Immature natural killer cell (primary cell): ENCODE measurements around the gene CASP7. TPM values are rescaled to one million over a fixed set of nuclear protein-coding genes. Genes with fewer than 3 reads are reported as not detected.
A peak's percentile ranks its signal among the peaks of the same experiment; 100 is the strongest.

Experiments
- DNase-seq, 3 donors: peaks; one replicate each; pipeline ENCODE4 v3.0.0; 2022; ENCODE audit warnings: mixed read lengths in 1 of 3
- H3K27ac Mint-ChIP-seq, 6 donors: one replicate each; pipeline ENCODE4 v1.8.0; 2020; ENCODE audit warnings: mixed read lengths in 6 of 6, mild to moderate bottlenecking in 5 of 6, inconsistent platforms in 4 of 6, moderate library complexity in 3 of 6
- H3K27me3 Mint-ChIP-seq, 3 donors: one replicate each; pipeline ENCODE4 v1.8.0; 2020 to 2021; ENCODE audit warnings: low read depth in 3 of 3, mild to moderate bottlenecking in 3 of 3, mixed read lengths in 3 of 3, moderate library complexity in 3 of 3, inconsistent platforms in 1 of 3
- H3K36me3 Mint-ChIP-seq, 3 donors: one replicate each; pipeline ENCODE4 v1.8.0; 2020; ENCODE audit warnings: mixed read lengths in 3 of 3, inconsistent platforms in 2 of 3, mild to moderate bottlenecking in 2 of 3
- H3K4me1 Mint-ChIP-seq, 2 donors: one replicate each; pipeline ENCODE4 v1.8.0; 2020; ENCODE audit warnings: inconsistent platforms in 2 of 2, mild to moderate bottlenecking in 2 of 2, mixed read lengths in 2 of 2, moderate library complexity in 1 of 2
- H3K4me3 Mint-ChIP-seq, 5 donors: one replicate each; pipeline ENCODE4 v1.8.0; 2020; ENCODE audit warnings: mild to moderate bottlenecking in 5 of 5, mixed read lengths in 5 of 5, inconsistent platforms in 3 of 5, moderate library complexity in 3 of 5
- H3K9me3 Mint-ChIP-seq, 6 donors: one replicate each; pipeline ENCODE4 v1.8.0; 2020; ENCODE audit warnings: mild to moderate bottlenecking in 6 of 6, mixed read lengths in 6 of 6, inconsistent platforms in 4 of 6, moderate library complexity in 3 of 6
- polyA plus RNA-seq, 3 donors: library from polyadenylated mRNA; unstranded; fragments of 300-500 nt; fragmentation: Illumina TruSeq; gene quantifications; one replicate each; pipeline ENCODE4 v1.2.3, GENCODE V29; 2021

Gene CASP7
- polyA plus RNA-seq, 3 donors from 2014 or later, result 14.9 to 32.4 (median 27.1) TPM

DNA sequence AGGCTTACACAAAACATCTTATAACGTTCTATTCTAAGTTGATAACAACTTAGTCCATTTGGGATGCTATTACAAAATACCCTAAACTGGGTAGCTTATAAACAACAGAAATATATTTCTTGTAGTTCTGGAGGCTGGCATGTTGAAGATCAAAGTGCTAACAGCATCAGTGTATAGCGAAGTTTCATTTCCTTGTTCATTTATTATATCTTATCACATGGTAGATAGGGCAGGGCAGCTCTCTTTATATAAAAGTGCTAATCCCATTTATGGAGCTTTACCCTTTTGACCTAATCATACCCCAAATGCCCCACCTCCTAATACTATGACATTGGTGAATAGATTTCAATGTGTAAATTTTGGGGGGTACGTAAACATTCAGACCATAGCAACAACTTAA, 6.3 kb downstream of the CASP7 start:
- DNase-seq, result no peak
- Mint-ChIP-seq H3K27ac (no peak overlapping the region), H3K9me3 (peaks cover 4 to 17% (median 14%) of the 10 kb centered on the region in 6 donors), H3K4me3 (no peak overlapping the region), H3K27me3 (no peaks in the 10 kb centered on the region), H3K36me3 (peaks cover 16 to 27% (median 22%) of the 10 kb centered on the region in 3 donors), H3K4me1 (peaks cover 53 to 75% of the 10 kb centered on the region in 2 donors)

- Mint-ChIP-seq H3K9me3 (peaks cover 4 to 17% (median 14%) of the 10 kb centered on the region in 6 donors), H3K27ac (no peak overlapping the region), H3K4me1 (peaks cover 43 to 65% of the 10 kb centered on the region in 2 donors)
These were observed 7.3 kb downstream of the CASP7 start for GRCh38 chr10:113687037-113687436.

GRCh38 chr10:113689057-113689456, 9.3 kb downstream of the CASP7 start:
- no peak for DNase-seq

More at GRCh38 chr10:113687037-113687436, 7.3 kb downstream of the CASP7 start:
- H3K4me3 Mint-ChIP-seq, result no peak overlapping the region
- DNase-seq, result no peak
- peaks cover 16 to 33% (median 28%) of the 10 kb centered on the region in 3 donors for H3K36me3 Mint-ChIP-seq
- no peaks in the 10 kb centered on the region for H3K27me3 Mint-ChIP-seq

DNA sequence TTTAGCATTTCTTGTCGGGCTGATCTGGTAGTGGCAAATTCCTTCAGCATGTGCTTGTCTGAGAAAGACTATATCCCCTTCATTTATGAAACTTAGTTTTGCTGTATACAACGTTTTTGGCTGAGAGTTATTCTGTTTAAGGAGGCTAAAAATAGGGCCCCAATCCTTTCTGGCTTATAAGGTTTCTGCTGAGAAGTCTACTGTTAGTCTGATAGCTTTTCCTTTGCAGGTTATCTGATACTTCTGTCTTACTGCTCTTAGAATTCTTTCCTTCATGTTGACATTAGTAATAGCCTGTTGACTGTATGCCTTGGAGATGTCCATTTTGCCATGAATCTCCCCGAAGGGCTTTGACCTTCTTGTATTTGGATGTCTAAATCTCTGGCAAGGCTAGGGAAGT, 9.9 kb downstream of the CASP7 start:
- peaks cover 0 to 2% (median 0%) of the 10 kb centered on the region in 3 donors for H3K27me3 Mint-ChIP-seq
- peaks cover 29 to 51% (median 49%) of the 10 kb centered on the region in 3 donors for H3K36me3 Mint-ChIP-seq
- no peak for DNase-seq
- H3K4me3 Mint-ChIP-seq, result peak overlapping the region in 2 of 5 donors; percentile 5 to 48
- peak overlapping the region in 3 of 6 donors; percentile 14 to 41 (median 24) for H3K27ac Mint-ChIP-seq
- peaks cover 11 to 36% (median 30%) of the 10 kb centered on the region in 6 donors for H3K9me3 Mint-ChIP-seq
- peaks cover 33 to 59% of the 10 kb centered on the region in 2 donors for H3K4me1 Mint-ChIP-seq

More at GRCh38 chr10:113689057-113689456, 9.3 kb downstream of the CASP7 start:
- no peaks in the 10 kb centered on the region for H3K27me3 Mint-ChIP-seq
- H3K4me3 Mint-ChIP-seq, result peak overlapping the region; percentile 34 to 74 (median 50)
- peaks cover 26 to 48% (median 44%) of the 10 kb centered on the region in 3 donors for H3K36me3 Mint-ChIP-seq
- H3K27ac Mint-ChIP-seq, result peak overlapping the region; percentile 24 to 79 (median 44)
- H3K9me3 Mint-ChIP-seq, result peaks cover 11 to 35% (median 28%) of the 10 kb centered on the region in 6 donors
- peaks cover 36 to 59% of the 10 kb centered on the region in 2 donors for H3K4me1 Mint-ChIP-seq

GRCh38 chr10:113690749-113691148, 11.0 kb downstream of the CASP7 start:
- Mint-ChIP-seq H3K27me3 (peaks cover 0 to 2% (median 0%) of the 10 kb centered on the region in 3 donors), H3K9me3 (peaks cover 11 to 36% (median 30%) of the 10 kb centered on the region in 6 donors), H3K4me3 (no peak overlapping the region), H3K27ac (no peak overlapping the region), H3K4me1 (peaks cover 34 to 58% of the 10 kb centered on the region in 2 donors), H3K36me3 (peaks cover 36 to 59% (median 56%) of the 10 kb centered on the region in 3 donors)
- DNase-seq, result no peak

GRCh38 chr10:113691381-113691780, 11.7 kb downstream of the CASP7 start:
- H3K36me3 Mint-ChIP-seq, result peaks cover 36 to 59% (median 55%) of the 10 kb centered on the region in 3 donors
- H3K9me3 Mint-ChIP-seq, result peaks cover 11 to 36% (median 30%) of the 10 kb centered on the region in 6 donors
- H3K27me3 Mint-ChIP-seq, result peaks cover 0 to 2% (median 0%) of the 10 kb centered on the region in 3 donors
- no peak overlapping the region for H3K27ac Mint-ChIP-seq
- H3K4me1 Mint-ChIP-seq, result peaks cover 34 to 55% of the 10 kb centered on the region in 2 donors
- no peak overlapping the region for H3K4me3 Mint-ChIP-seq
- DNase-seq, result no peak

DNA sequence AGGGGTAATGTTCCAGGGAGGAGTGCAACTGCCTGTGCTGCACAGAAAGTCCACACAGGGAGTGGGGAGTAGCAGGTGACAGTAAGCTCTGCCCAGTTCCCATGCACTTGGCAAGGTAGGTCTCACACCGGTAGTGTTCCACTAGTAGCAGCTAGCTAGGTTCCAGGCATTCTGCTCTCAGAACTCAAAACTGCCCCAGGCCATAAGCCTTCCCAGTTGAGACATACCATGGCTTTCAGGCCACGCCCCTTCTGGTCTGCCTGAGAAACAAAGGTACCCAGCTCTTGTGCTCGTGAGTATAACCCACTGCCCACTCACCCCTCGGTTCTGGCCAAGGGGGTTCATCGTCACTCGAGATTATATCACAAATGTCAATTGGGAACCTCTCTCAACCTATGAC, 12.6 kb downstream of the CASP7 start:
- Mint-ChIP-seq H3K27me3 (peaks cover 0 to 2% (median 0%) of the 10 kb centered on the region in 3 donors), H3K4me3 (no peak overlapping the region), H3K9me3 (peaks cover 11 to 33% (median 25%) of the 10 kb centered on the region in 6 donors), H3K36me3 (peaks cover 33 to 62% (median 51%) of the 10 kb centered on the region in 3 donors), H3K27ac (no peak overlapping the region), H3K4me1 (peaks cover 34 to 55% of the 10 kb centered on the region in 2 donors)
- DNase-seq, result no peak

DNA sequence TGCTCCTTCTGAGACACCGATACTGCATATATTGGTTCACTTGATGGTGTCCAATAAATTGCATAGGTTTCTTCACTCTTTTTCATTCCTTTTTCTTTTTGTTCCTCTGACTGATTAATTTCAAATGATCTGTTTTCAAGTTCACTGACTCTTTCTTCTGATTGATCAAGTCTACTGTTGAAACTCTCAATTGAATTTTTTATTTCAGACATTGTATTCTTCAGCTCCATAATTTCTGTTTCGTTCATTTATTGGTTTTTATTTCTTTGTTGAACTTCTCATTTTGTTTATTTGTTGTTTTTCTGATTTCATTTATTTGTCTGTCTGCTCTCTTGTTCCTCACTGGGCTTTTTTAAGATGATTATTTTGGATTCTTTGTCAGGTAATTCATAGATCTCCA, 13.6 kb downstream of the CASP7 start:
- peaks cover 0 to 2% (median 0%) of the 10 kb centered on the region in 3 donors for H3K27me3 Mint-ChIP-seq
- no peak overlapping the region for H3K4me3 Mint-ChIP-seq
- peaks cover 26 to 57% (median 43%) of the 10 kb centered on the region in 3 donors for H3K36me3 Mint-ChIP-seq
- H3K27ac Mint-ChIP-seq, result peak overlapping the region in 1 of 6 donors; percentile 61
- no peak for DNase-seq
- peaks cover 27 to 51% of the 10 kb centered on the region in 2 donors for H3K4me1 Mint-ChIP-seq
- H3K9me3 Mint-ChIP-seq, result peaks cover 7 to 27% (median 17%) of the 10 kb centered on the region in 6 donors

- H3K36me3 Mint-ChIP-seq, result peaks cover 41 to 59% (median 53%) of the 10 kb centered on the region in 3 donors
- H3K9me3 Mint-ChIP-seq, result peaks cover 7 to 19% (median 16%) of the 10 kb centered on the region in 6 donors
- H3K4me1 Mint-ChIP-seq, result peaks cover 8 to 27% of the 10 kb centered on the region in 2 donors
- no peak for DNase-seq
- no peak overlapping the region for H3K27ac Mint-ChIP-seq
- peaks cover 0 to 2% (median 0%) of the 10 kb centered on the region in 3 donors for H3K27me3 Mint-ChIP-seq
- H3K4me3 Mint-ChIP-seq, result no peak overlapping the region
These were observed 16.0 kb downstream of the CASP7 start for GRCh38 chr10:113695691-113696090.

DNA sequence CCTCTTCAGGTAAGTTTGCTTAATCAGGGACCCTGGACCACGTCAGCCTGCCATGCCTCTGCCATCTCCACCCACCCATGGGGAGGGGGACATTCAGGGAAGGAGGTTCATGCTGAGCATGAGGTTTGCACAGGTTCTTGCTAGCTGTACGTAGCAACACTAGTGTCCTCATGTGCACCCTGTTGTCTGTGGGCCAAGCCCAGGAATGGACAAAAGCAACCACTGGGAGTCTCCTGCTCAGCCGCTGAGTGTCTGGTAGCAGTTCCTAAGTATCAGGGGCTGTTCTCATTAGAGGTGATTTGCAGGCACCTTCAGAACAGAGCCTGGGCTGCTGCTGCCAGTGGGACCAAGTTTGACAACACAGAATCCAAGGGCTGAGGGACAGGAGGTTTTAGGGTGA, 17.9 kb downstream of the CASP7 start:
- Mint-ChIP-seq H3K9me3 (peaks cover 7 to 16% (median 15%) of the 10 kb centered on the region in 6 donors), H3K4me3 (no peak overlapping the region), H3K36me3 (peaks cover 40 to 58% (median 41%) of the 10 kb centered on the region in 3 donors), H3K27me3 (peaks cover 0 to 2% (median 0%) of the 10 kb centered on the region in 3 donors), H3K27ac (no peak overlapping the region), H3K4me1 (peaks cover 8 to 27% of the 10 kb centered on the region in 2 donors)
- no peak for DNase-seq

DNA sequence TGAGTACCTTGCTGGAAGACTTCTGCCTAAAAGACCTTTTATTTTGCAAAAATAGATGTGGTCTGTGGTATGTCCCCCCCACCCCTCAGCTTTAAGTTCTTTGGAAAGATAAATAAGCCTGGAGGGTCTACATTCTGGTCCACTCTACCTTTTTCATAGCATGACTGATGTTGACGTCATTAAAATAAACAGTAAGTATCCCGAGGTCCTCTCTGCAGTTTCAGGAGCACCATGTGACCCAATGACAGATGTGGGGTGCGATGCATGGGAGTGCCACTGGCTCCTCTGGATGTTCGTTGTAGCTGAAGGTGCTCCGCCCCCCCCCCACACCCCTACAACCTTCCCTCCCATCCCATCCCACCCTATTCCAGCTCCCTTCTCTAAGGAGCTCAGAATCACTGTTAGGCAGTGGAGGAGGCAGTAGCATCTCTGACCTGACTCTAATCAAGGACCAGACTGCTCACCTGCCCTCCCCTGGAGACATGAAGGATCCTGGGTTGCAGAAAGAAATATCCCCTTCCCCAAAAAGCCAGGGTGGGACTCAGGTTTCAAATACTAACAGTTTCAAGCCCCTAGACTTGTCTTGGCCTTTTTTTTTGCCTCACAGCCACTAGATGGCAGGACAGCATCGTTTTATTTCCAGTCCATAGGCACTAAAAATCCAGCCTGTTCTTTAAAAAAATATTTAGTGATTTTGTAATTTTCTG, 25.1 kb downstream of the CASP7 start:
- peaks cover 4 to 13% (median 9%) of the 10 kb centered on the region in 3 donors for H3K36me3 Mint-ChIP-seq
- no peaks in the 10 kb centered on the region for H3K27me3 Mint-ChIP-seq
- H3K9me3 Mint-ChIP-seq, result no peaks in the 10 kb centered on the region
- peaks cover 20 to 43% of the 10 kb centered on the region in 2 donors for H3K4me1 Mint-ChIP-seq
- H3K4me3 Mint-ChIP-seq, result no peak overlapping the region
- no peak overlapping the region for H3K27ac Mint-ChIP-seq
- DNase-seq, result no peak

GRCh38 chr10:113705344-113705652, 25.6 kb downstream of the CASP7 start:
- no peaks in the 10 kb centered on the region for H3K27me3 Mint-ChIP-seq
- H3K36me3 Mint-ChIP-seq, result peaks cover 2 to 12% (median 7%) of the 10 kb centered on the region in 3 donors
- no peaks in the 10 kb centered on the region for H3K9me3 Mint-ChIP-seq
- H3K4me3 Mint-ChIP-seq, result no peak overlapping the region
- peak overlapping the region in 1 of 6 donors; percentile 55 for H3K27ac Mint-ChIP-seq
- peaks cover 22 to 48% of the 10 kb centered on the region in 2 donors for H3K4me1 Mint-ChIP-seq
- no peak for DNase-seq

DNA sequence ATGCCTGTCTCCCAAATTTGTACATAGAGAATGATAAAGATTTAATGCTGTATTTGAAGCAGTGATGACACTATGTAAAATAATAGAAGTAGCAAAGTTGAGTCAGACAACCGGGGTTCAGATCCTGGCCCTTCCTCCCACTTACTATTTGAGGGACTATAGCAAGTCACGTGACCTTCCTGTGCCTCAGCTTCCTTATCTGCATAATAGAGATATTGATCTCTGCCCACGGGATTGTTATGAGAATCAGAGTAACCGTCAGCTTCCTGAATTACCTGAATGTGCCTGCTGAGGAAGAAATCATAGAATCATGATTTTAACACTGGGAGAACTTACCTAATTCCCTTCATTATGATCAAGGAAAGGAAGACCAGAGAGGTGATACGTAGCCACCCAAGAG, 26.9 kb downstream of the CASP7 start:
- no peaks in the 10 kb centered on the region for H3K9me3 Mint-ChIP-seq
- no peak for DNase-seq
- H3K36me3 Mint-ChIP-seq, result peaks cover 0 to 5% (median 5%) of the 10 kb centered on the region in 3 donors
- H3K4me1 Mint-ChIP-seq, result peaks cover 24 to 53% of the 10 kb centered on the region in 2 donors
- no peak overlapping the region for H3K4me3 Mint-ChIP-seq
- no peaks in the 10 kb centered on the region for H3K27me3 Mint-ChIP-seq
- H3K27ac Mint-ChIP-seq, result no peak overlapping the region

DNA sequence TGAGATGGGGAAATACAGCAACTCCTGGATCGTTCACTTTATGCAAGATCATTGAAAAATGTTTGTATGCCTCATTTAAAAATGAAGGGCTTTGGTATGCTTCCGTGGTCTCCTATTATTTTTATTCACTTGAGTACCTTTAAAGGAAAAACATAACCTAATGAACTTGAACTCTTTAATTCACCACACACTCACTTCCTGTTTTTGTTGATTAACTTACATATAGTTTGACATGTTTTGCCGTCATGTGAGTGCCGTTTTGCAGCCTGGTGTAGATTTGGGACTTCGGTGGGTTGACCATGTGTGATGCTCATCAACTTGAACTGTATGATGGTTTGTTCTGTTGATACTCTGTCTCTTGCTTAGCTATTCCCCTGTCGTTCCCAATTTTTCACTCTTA, 28.9 kb downstream of the CASP7 start:
- DNase-seq, result no peak

More for the DNA sequence above, 28.9 kb downstream of the CASP7 start:
- Mint-ChIP-seq H3K9me3 (no peaks in the 10 kb centered on the region), H3K4me3 (no peak overlapping the region), H3K27me3 (peaks cover 0 to 2% (median 0%) of the 10 kb centered on the region in 3 donors), H3K4me1 (peaks cover 25 to 45% of the 10 kb centered on the region in 2 donors), H3K36me3 (peaks cover 0 to 5% (median 0%) of the 10 kb centered on the region in 3 donors), H3K27ac (no peak overlapping the region)
